Stimulated activated CD8-positive, alpha-beta memory T cell treated with anti-CD3 and anti-CD28 coated beads, Interleukin-12 subunit alpha, Interleukin-12 subunit beta, amount 100 ng/mL, for 24 hours (primary cell): Measurements from ENCODE around the gene FBXW5.

Experiments used
- DNase-seq: peaks from one replicate; pipeline ENCODE4 v3.0.0-alpha.2; 2020; ENCODE audit errors: extremely low read depth

The FBXW5 gene

DNA sequence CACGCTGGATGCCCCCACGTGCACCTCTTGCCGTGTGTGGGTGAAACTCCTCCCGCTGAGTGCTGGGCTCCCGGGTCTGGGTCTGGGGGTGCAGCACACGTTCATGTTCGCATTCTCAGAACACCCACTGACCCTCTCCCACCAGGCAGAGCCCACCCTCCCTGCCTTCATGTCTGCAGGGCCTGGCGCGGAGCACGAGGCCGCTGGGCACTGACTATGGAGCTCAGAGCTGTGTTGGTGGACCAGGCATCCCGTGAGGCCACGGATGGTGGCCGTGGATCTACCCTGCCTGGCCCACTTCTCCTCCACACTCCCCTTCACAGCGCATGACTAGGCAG lies 16.4 kb upstream of the FBXW5 start:
- no peak for DNase-seq

- DNase-seq: no peak
These were observed 15.8 kb upstream of the FBXW5 start for GRCh38 chr9:136960212-136960937.

- DNase-seq: no peak
These were observed 14.6 kb upstream of the FBXW5 start for GRCh38 chr9:136958898-136959850.

- DNase-seq: no peak
These were observed 13.9 kb upstream of the FBXW5 start for GRCh38 chr9:136958473-136958872.

- no peak for DNase-seq
These were observed 13.4 kb upstream of the FBXW5 start for GRCh38 chr9:136957901-136958300.

DNA sequence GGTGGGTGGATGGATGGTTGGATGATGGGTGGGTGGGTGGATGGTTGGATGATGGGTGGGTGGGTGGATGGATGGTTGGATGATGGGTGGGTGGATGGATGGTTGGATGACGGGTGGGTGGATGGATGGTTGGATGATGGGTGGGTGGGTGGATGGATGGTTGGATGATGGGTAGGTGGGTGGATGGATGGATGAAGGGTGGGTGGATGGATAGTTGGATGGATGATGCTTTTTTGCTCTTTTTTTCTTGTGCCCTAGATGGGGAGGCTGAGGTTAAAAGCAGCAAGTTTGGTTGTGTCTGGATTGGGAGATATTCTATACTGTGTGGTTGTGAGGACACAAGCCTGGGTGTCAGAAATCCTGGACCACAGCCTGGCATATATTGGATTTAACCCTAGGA lies 12.9 kb upstream of the FBXW5 start:
- DNase-seq: no peak

DNA sequence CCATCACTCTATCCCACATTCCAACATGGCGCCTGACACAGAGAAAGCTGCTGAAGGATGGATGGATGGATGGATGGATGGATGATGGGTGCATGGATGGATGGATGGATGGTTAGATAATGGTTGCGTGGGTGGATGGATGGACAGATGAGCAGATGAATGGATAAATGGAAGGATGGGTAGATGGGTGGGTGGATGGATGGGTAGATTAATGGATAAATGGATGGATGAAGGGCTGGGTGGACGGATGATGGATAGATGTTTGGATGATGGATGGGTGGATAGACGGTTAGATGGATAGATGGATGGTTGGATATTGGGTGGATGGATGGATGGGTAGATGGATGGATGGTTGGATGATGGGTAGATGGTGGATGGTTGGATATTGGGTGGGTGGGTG lies 12.1 kb upstream of the FBXW5 start:
- no peak for DNase-seq

DNA sequence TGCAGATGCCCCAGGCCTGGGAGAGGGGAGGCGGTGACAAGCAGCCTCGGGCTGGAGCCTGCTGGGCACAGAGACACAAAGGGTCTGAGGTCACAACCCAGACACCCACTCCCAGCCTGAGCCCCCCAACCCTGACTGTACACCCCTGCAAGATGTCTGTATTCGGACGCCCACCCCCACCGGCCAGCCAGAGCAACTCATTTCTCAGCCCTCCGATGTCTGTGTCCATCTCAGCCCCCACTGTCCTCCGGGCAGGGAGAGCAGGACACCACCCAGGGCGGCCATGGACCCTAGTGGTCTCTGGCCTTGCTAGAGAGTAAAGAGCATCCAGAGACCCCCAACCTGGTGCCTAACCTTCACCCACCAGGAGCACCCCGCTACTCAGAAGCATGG lies 11.4 kb upstream of the FBXW5 start:
- DNase-seq: no peak

- DNase-seq: no peak
These were observed 10.8 kb upstream of the FBXW5 start for GRCh38 chr9:136955202-136955942.

GRCh38 chr9:136954270-136955083 lies 9.9 kb upstream of the FBXW5 start:
- DNase-seq: no peak

DNA sequence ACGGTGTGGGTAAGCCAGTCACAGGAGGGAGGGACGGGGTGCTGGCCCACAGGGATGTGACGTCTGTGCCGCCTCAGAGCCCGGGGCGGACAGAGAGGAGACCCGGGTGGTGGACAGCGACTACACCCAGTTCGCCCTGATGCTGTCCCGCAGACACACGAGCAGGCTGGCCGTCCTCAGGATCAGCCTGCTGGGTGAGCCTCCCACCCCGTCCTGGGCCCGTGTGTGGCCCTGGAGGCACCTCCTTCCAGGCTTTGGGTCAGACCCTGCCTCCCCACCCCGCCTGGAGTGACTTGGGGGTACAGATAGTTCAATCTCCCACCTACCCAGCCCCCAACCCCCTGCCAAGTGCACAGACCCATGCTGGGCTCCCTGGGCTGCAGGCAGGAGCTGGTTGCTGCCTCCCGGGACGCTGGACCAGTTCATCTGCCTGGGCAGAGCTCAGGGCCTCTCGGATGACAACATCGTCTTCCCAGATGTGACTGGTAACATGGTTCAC lies 9.3 kb upstream of the FBXW5 start:
- no peak for DNase-seq

DNA sequence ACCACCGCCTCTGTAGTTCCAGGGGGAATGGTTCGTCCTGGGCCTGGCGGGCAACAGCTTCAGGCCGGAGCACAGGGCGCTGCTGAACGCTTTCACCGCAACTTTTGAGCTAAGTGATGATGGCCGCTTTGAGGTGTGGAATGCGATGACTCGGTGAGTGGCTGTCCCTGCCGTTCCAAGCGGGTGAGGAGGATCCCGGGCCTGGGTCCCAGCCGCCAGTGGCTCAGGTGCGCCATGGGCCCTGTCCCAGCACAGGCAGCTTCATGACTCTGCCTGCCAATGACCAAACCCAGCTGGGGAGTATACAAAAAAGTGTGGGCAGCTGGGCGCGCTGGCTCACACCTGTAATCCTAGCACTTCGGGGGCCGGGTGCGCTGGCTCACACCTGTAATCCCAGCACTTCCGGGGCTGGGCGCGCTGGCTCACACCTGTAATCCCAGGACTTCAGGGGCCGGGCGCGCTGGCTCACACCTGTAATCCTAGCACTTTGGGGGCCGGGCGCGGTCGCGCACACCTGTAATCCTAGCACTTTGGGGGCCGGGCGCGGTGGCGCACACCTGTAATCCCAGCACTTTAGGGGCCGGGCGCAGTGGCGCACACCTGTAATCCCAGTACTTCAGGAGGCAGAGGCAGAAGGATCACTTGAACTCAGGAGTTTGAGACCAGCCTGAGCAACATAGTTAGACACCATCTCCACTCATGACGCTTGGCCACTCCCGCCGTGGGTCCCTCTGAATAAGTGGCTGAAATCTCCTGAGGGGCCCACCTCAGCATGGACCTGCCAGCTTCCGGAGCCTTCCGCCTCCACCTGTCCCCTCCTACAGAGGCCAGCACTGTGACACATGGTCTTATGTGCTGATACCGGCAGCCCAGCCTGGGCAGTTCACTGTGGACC lies 8.6 kb upstream of the FBXW5 start:
- no peak for DNase-seq

- DNase-seq: no peak
These were observed 7.8 kb upstream of the FBXW5 start for GRCh38 chr9:136952321-136952850.

DNA sequence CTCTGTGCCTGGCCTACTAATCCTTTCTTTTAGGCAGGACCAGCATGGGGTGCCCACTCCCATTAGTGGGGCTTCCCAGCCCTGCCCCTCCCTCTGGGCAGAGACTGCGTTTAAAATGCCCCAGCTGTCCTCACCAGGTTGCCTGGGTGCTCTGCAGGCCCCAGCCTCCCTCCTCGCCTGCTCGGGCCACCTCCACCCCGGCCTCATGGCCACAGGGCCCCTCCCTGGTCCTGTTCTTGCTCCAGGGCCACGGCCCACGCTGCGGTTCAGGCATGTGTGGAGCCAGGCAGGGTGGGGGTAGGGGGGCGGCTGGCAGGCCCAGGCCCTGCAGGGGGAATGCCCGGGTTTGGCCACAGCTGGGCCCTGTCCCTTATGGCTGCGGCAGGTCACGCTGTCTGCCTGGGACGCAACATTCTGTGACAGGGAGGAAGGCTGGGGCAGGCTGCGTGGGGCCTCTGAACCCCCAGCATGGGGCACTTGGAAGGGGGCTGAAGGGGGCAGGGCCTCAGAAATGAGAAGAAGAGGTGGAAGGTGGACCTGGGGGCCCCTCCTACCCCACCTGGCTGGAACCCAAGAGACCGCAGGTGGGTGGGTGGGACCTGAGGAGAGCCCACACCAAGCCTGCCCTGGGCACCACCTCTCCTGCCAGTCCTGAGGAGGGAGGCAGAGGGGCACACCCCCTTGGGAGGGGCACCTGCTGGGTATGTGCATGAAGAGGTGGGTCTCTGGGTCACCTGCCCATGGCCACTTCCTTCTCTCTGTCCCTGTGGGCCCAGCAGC lies 7.2 kb upstream of the FBXW5 start, which contains the start of gene LCN12:
LCN12 (plus strand) TSS at position 733 of the 780 bp plus-strand sequence. CDS start 55 bp downstream, outside the sequence.
- no peak for DNase-seq

DNA sequence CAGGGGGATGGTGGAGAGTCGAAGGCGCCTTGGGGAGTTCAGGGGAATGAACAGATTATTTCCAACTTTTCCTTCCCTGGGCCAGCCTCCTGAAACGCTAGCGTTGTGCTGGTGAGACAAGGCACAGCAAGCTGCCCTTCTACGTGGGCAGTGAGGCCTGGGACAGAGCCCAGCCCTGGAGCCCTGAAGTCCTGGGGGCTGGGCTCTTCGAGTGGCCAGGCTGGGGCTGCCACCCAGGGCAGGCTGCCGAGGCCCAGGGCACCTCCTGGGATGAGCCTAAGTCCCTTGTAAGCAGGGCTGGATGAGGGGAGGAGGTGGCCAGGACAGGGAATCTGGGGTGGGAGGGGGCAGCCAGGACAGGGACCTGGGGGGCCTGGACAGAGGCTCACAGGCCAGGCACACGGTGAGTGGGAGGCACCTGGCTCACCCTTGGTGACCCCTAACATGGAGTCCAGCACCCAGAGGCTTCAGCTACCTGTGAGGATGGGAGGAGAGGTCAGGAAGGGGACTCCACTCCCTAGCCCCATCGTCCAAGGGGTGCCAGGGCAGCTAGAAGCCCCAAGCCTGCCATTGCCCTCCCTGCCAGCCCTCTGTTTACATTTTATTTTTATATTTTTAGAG lies 6.2 kb upstream of the FBXW5 start:
- DNase-seq: no peak

DNA sequence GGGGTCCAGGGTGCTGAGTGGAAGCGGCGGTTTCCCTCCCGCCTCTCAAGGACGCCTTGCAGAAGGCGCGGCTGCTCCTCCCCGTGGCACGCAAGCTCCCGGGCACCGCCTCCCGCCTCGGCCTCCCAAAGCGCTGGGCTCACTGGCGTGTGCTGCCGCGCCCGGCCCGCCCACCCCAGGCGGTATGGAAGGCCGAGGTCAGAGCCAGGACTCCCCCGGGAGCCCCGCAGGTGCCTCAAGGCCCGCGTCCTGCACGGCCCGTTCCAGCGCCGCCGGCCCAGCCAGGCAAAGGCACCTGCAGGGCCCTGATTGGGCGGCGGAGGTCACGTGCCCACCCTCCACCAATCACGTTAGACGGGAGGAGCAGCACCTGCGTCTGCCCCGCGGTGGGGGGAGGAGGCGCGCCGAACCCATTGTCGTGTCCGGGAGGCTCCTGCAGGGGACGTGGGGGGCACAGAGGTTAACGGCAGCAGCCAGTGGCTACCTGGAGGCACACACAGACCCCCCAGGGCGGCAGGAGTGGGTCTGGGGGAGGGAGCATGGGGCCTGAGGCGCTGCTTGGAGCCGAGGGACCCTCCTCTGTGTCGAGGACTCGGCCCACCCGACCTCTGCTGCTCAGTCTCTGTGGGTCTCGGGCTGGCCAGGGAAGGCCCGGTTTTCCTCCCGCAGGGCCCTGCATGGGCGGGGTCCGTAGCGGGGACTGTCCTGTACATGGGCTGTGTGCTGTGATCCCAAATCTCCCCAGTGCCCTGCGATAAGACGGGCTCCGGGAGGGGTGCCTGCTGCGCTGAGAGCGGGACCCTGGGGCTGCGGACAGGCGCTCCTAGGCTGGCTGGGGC lies 5.5 kb upstream of the FBXW5 start:
- DNase-seq: peak; percentile 92

DNA sequence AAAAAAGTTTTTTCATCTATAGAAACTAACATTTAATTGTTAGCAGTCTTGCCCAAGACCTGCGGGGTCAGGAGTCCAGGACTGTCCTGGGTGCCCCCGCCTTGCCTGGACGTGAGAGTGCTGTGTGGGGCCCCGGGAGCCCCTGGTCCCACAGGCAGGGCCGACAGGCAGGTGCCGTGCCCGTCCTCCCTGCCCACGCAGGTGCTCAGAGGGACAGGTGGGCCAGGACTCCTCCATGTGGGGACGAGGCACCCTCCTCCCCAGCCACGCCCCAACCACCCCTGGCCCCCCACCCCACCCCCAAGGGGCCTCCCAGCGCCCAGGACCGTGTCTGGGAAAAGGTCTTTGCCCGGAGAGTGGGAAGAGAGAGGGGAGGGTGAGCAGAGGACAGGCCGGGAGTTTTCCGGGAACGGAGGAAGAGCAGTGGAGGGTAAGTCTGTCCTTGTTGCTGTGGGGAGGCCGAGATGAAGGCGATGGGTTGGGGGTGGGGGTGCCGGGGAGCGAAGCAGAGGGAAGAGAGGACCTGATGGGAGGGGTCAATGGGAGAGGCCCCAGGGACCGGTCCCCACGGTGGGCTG lies 4.8 kb upstream of the FBXW5 start:
- DNase-seq: no peak
